GM12892 (cell line): ENCODE data around the gene ATXN2.

Experiments used
- POLR2A ChIP-seq: IDR thresholded peaks from 2 replicates; pipeline ENCODE4 v1.6.1; 2011; ENCODE audit warnings: low read depth, low read length, control low read depth
- POLR2AphosphoS5 ChIP-seq: IDR thresholded peaks from 2 replicates; pipeline ENCODE4 v1.6.1; 2011; ENCODE audit warnings: low read depth, low read length, control low read depth
- TAF1 ChIP-seq: IDR thresholded peaks from 2 replicates; pipeline ENCODE4 v1.6.1; 2011; ENCODE audit warnings: low read depth, mild to moderate bottlenecking, control low read depth, low read length, borderline replicate concordance

DNA sequence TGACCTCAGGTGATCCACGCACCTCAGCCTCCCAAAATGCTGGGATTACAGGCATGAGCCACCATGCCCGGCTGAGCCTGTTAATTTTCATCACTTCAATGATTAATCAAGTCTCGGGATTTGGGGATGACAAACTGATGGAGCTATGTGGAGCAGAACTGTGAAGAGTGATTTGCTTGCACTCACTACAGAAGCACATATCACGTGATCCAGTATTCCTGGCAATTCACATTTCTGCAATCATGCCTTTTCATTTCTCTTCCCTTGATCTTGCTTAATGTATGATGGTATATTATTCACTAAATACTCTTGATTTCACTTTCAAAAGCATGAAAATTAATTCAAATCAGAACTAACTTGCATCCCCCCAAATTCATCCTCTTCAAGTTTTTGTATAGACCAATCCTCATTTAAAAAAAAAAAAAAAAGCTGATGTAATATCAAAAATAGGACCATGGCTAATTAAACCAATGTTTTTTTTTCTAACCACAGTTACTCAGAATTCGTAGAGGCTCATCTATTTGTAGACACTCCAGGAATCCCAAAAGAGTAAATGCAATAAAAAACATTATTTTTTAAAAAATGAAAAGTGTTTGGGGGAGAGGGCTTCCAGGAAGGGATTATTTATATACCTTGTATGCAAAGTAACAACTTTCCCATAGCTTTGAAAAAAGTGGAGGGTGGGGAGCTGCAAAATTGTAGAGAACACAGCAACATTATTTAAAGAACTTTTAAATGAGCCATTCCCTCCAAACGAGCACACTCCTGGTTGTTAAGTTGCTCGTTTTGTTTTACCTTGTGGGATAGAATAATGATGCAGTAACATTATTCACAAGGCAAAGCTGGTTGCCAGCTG is 7.0 kb upstream of the ATXN2 start:
- TF ChIP-seq POLR2A (no peak), TAF1 (no peak), POLR2AphosphoS5 (no peak)
